Fibroblast of lung (primary cell): ENCODE results near the gene PDE3A.

Experiments used
- EZH2 ChIP-seq: IDR thresholded peaks from 2 replicates; pipeline ENCODE4 v1.5.1; 2012; ENCODE audit warnings: low read length, control low read depth, mild to moderate bottlenecking; ENCODE audit errors: missing control alignments
- TF ChIP-seq, protein P1 (sequence below), 2 donors: IDR thresholded peaks in 1 of 2; conservative IDR thresholded peaks in 1 of 2; 1 replicate in 1 of 2; 2 replicates in 1 of 2; pipeline ENCODE4 v1.5.1; 2011 to 2012; ENCODE audit warnings: low read length in 2 of 2, control low read depth in 1 of 2, inconsistent platforms in 1 of 2, low read depth in 1 of 2, mild to moderate bottlenecking in 1 of 2

DNA sequence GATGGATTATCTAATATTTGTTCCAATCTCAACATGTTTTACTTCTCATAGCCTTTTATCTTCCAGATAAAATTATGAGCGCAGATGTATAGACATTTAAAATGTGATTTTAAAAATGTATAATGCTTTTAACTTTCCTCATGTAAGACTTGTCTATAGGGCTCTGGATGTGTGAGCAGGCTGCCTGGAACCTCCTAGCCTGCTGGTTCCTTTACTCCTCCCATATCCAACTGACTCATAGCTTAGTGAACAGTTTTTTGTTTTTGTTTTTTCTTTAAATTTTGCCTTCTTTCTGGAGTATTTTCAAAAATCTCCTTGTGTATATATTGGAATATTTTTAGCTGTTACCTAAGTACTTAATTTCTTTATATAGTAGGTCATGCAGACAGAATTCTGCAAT is 115.4 kb downstream of the PDE3A start:
- TF ChIP-seq, protein P1, sequence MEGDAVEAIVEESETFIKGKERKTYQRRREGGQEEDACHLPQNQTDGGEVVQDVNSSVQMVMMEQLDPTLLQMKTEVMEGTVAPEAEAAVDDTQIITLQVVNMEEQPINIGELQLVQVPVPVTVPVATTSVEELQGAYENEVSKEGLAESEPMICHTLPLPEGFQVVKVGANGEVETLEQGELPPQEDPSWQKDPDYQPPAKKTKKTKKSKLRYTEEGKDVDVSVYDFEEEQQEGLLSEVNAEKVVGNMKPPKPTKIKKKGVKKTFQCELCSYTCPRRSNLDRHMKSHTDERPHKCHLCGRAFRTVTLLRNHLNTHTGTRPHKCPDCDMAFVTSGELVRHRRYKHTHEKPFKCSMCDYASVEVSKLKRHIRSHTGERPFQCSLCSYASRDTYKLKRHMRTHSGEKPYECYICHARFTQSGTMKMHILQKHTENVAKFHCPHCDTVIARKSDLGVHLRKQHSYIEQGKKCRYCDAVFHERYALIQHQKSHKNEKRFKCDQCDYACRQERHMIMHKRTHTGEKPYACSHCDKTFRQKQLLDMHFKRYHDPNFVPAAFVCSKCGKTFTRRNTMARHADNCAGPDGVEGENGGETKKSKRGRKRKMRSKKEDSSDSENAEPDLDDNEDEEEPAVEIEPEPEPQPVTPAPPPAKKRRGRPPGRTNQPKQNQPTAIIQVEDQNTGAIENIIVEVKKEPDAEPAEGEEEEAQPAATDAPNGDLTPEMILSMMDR (conservative IDR thresholded peaks at IDR 0.05 in 1 of 2, IDR thresholded peaks at IDR 0.05 in 1 of 2; ENCODE audit: low read depth in 1 of 2, low read length in 2 of 2), result no peak
- no peak for TF ChIP-seq EZH2
